Fibroblast of skin of right biceps (primary cell): Measurements from ENCODE around the gene CHPT1.

Experiments used
- DNase-seq: peaks from one replicate; pipeline ENCODE4 v3.0.0-alpha.2; 2013

CHPT1 gene

GRCh38 chr12:101686176-101686575 is 11.3 kb upstream of the CHPT1 start:
- no peak for DNase-seq

GRCh38 chr12:101690544-101691098 is 6.8 kb upstream of the CHPT1 start:
- DNase-seq, result no peak

GRCh38 chr12:101691503-101692096 is 5.8 kb upstream of the CHPT1 start:
- no peak for DNase-seq

- no peak for DNase-seq
Measured at GRCh38 chr12:101694297-101694848, 3.1 kb upstream of the CHPT1 start.

GRCh38 chr12:101694986-101695385 is 2.5 kb upstream of the CHPT1 start:
- DNase-seq, result no peak

- DNase-seq, result peak; percentile 4
Measured at GRCh38 chr12:101695706-101696105, 1.7 kb upstream of the CHPT1 start.

- no peak for DNase-seq
Measured at GRCh38 chr12:101696251-101697196, 916 bp upstream of the CHPT1 start.

- peak; percentile 12 for DNase-seq
Measured at GRCh38 chr12:101697930-101698799, 725 bp downstream of the CHPT1 start.

GRCh38 chr12:101698800-101699347 is 1.4 kb downstream of the CHPT1 start:
- peak; percentile 12 for DNase-seq

- no peak for DNase-seq
Measured at GRCh38 chr12:101700299-101700820, 2.9 kb downstream of the CHPT1 start.

GRCh38 chr12:101703487-101703886 is 6.0 kb downstream of the CHPT1 start:
- no peak for DNase-seq

- no peak for DNase-seq
Measured at GRCh38 chr12:101706403-101706802, 9.0 kb downstream of the CHPT1 start.

- no peak for DNase-seq
Measured at GRCh38 chr12:101707131-101707782, 9.8 kb downstream of the CHPT1 start.

- DNase-seq, result no peak
Measured at GRCh38 chr12:101710288-101710687, 12.8 kb downstream of the CHPT1 start.

GRCh38 chr12:101713059-101713682 is 15.7 kb downstream of the CHPT1 start:
- no peak for DNase-seq

- DNase-seq, result no peak
Measured at GRCh38 chr12:101713930-101714329, 16.5 kb downstream of the CHPT1 start.

GRCh38 chr12:101714877-101715444 is 17.5 kb downstream of the CHPT1 start:
- no peak for DNase-seq

GRCh38 chr12:101719566-101719965 is 22.1 kb downstream of the CHPT1 start:
- DNase-seq, result peak; percentile 14

GRCh38 chr12:101720118-101720517 is 22.7 kb downstream of the CHPT1 start:
- no peak for DNase-seq

GRCh38 chr12:101722392-101722791 is 25.0 kb downstream of the CHPT1 start:
- no peak for DNase-seq

GRCh38 chr12:101727098-101727497 is 29.7 kb downstream of the CHPT1 start:
- no peak for DNase-seq
